Panc1 (cell line): Measurements from ENCODE around the gene KNDC1.

Experiments
- CTCF ChIP-seq: fragments of 450-650 bp; IDR thresholded peaks from 2 replicates; pipeline ENCODE4 v1.5.1; 2017; ENCODE audit warnings: mild to moderate bottlenecking
- POLR2AphosphoS5 ChIP-seq: IDR thresholded peaks from 2 replicates; pipeline ENCODE4 v1.6.1; 2012; ENCODE audit warnings: mild to moderate bottlenecking, low read depth, low read length, moderate library complexity
- TCF7L2 ChIP-seq: IDR thresholded peaks from 2 replicates; pipeline ENCODE4 v1.6.1; 2011; ENCODE audit warnings: mild to moderate bottlenecking, low read depth, low read length, inconsistent platforms
- TF ChIP-seq, protein P1 (sequence below), 2 experiments: IDR thresholded peaks; 2 replicates each; pipeline ENCODE4 v1.6.1; 2011 to 2012; ENCODE audit warnings: low read depth in 2 of 2, control low read depth in 1 of 2, low read length in 1 of 2, mild to moderate bottlenecking in 1 of 2, moderate library complexity in 1 of 2; ENCODE audit not compliant: insufficient read depth in 1 of 2

- TF ChIP-seq TCF7L2: no peak
- TF ChIP-seq CTCF: no peak
- TF ChIP-seq, protein P1, sequence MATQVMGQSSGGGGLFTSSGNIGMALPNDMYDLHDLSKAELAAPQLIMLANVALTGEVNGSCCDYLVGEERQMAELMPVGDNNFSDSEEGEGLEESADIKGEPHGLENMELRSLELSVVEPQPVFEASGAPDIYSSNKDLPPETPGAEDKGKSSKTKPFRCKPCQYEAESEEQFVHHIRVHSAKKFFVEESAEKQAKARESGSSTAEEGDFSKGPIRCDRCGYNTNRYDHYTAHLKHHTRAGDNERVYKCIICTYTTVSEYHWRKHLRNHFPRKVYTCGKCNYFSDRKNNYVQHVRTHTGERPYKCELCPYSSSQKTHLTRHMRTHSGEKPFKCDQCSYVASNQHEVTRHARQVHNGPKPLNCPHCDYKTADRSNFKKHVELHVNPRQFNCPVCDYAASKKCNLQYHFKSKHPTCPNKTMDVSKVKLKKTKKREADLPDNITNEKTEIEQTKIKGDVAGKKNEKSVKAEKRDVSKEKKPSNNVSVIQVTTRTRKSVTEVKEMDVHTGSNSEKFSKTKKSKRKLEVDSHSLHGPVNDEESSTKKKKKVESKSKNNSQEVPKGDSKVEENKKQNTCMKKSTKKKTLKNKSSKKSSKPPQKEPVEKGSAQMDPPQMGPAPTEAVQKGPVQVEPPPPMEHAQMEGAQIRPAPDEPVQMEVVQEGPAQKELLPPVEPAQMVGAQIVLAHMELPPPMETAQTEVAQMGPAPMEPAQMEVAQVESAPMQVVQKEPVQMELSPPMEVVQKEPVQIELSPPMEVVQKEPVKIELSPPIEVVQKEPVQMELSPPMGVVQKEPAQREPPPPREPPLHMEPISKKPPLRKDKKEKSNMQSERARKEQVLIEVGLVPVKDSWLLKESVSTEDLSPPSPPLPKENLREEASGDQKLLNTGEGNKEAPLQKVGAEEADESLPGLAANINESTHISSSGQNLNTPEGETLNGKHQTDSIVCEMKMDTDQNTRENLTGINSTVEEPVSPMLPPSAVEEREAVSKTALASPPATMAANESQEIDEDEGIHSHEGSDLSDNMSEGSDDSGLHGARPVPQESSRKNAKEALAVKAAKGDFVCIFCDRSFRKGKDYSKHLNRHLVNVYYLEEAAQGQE (IDR thresholded peaks at IDR 0.05; ENCODE audit: insufficient read depth in 1 of 2, low read depth in 2 of 2, low read length in 1 of 2): no peak
- TF ChIP-seq POLR2AphosphoS5: no peak
Measured at GRCh38 chr10:133176546-133176945, 16.5 kb downstream of the KNDC1 start.
